ENCODE measurements around the gene DOK7. TPM values are rescaled to one million over a fixed set of nuclear protein-coding genes. Genes with fewer than 3 reads are reported as not detected.

Gene DOK7
- polyA plus RNA-seq, 1 donor (not counting 4 experiments of a cell fraction or from before 2014, with no cell fraction given): 0.13 TPM

- TF ChIP-seq EZH2 (IDR thresholded peaks at IDR 0.05; ENCODE audit: low read length) (no peak), CTCF (optimal IDR thresholded peaks at IDR 0.05 in 1 of 3, IDR thresholded peaks at IDR 0.05 in 1 of 3, conservative IDR thresholded peaks at IDR 0.05 in 1 of 3; ENCODE audit: extremely low read depth in 1 of 3, insufficient read depth in 2 of 3, low read length in 3 of 3) (no peak)
- H3K79me2 ChIP-seq (ENCODE audit: control insufficient read depth, insufficient read depth, low read length): no peaks in the 10 kb centered on the region
- no peak for DNase-seq (ENCODE audit: low read depth, low spot score)
- H3K4me1 ChIP-seq (ENCODE audit: control insufficient read depth, extremely low read depth, insufficient read depth, low read length): peaks cover 31% of the 10 kb centered on the region
- no peaks in the 10 kb centered on the region for H3K9me3 ChIP-seq (ENCODE audit: control insufficient read depth, low read depth, low read length)
- H3K36me3 ChIP-seq (ENCODE audit: control insufficient read depth in 2 of 2, extremely low read depth in 1 of 2, insufficient read depth in 2 of 2, low read length in 2 of 2): no peaks in the 10 kb centered on the region
- no peak overlapping the region for H2AFZ ChIP-seq (ENCODE audit: control insufficient read depth, low read length)
- dilution Hi-C loops (cut with MboI; ENCODE audit: extremely low pct_ligation_motif_present, low sequenced_read_pairs): no loop called here
- no peak for FAIRE-seq
- no peak overlapping the region for H3K4me3 ChIP-seq (ENCODE audit: control insufficient read depth in 2 of 3, extremely low read depth in 1 of 3, insufficient read depth in 2 of 3, low read depth in 1 of 3, low read length in 3 of 3)
- no peak overlapping the region for H3K9ac ChIP-seq (ENCODE audit: control insufficient read depth, extremely low read depth, insufficient read depth, low read length)
- H3K27ac ChIP-seq (ENCODE audit: control insufficient read depth, insufficient read depth, low read length): no peak overlapping the region
- H4K20me1 ChIP-seq (ENCODE audit: control insufficient read depth, extremely low read depth, insufficient read depth, low read length): no peaks in the 10 kb centered on the region
- H3K27me3 ChIP-seq (ENCODE audit: control insufficient read depth, extremely low read depth, insufficient read depth, low read length): no peaks in the 10 kb centered on the region
- no peaks in the 10 kb centered on the region for H3K9me1 ChIP-seq (ENCODE audit: control insufficient read depth, extremely low read depth, insufficient read depth, low read length)
- H3K4me2 ChIP-seq (ENCODE audit: control insufficient read depth, extremely low read depth, insufficient read depth, low read depth, low read length): no peak overlapping the region
Measured at GRCh38 chr4:3440979-3441500, 22.1 kb upstream of the DOK7 start.

GRCh38 chr4:3441501-3442459, 21.3 kb upstream of the DOK7 start, which contains the start of gene HGFAC:
Gene HGFAC, plus strand, starts transcription at chr4:3441968. Its CDS starts 34 bp downstream, at chr4:3442002.
- Histone ChIP-seq H3K27ac (ENCODE audit: control insufficient read depth, insufficient read depth, low read length) (no peak within 1 kb of the TSS), H3K79me2 (ENCODE audit: control insufficient read depth, insufficient read depth, low read length) (no peaks in the 10 kb centered on the region), H3K36me3 (ENCODE audit: control insufficient read depth in 2 of 2, extremely low read depth in 1 of 2, insufficient read depth in 2 of 2, low read length in 2 of 2) (no peaks in the 10 kb centered on the region), H3K4me3 (ENCODE audit: control insufficient read depth in 2 of 3, extremely low read depth in 1 of 3, insufficient read depth in 2 of 3, low read depth in 1 of 3, low read length in 3 of 3) (no peak within 1 kb of the TSS), H3K27me3 (ENCODE audit: control insufficient read depth, extremely low read depth, insufficient read depth, low read length) (no peaks in the 10 kb centered on the region), H3K4me1 (ENCODE audit: control insufficient read depth, extremely low read depth, insufficient read depth, low read length) (peaks cover 24% of the 10 kb centered on the region), H3K4me2 (ENCODE audit: control insufficient read depth, extremely low read depth, insufficient read depth, low read depth, low read length) (no peak within 1 kb of the TSS), H4K20me1 (ENCODE audit: control insufficient read depth, extremely low read depth, insufficient read depth, low read length) (no peaks in the 10 kb centered on the region), H3K9me3 (ENCODE audit: control insufficient read depth, low read depth, low read length) (no peaks in the 10 kb centered on the region), H3K9ac (ENCODE audit: control insufficient read depth, extremely low read depth, insufficient read depth, low read length) (no peak within 1 kb of the TSS), H3K9me1 (ENCODE audit: control insufficient read depth, extremely low read depth, insufficient read depth, low read length) (no peaks in the 10 kb centered on the region), H2AFZ (ENCODE audit: control insufficient read depth, low read length) (no peak within 1 kb of the TSS)
- dilution Hi-C loops (cut with MboI; ENCODE audit: extremely low pct_ligation_motif_present, low sequenced_read_pairs): no loop called here
- TF ChIP-seq EZH2 (IDR thresholded peaks at IDR 0.05; ENCODE audit: low read length) (no peak), CTCF (optimal IDR thresholded peaks at IDR 0.05 in 1 of 3, IDR thresholded peaks at IDR 0.05 in 1 of 3, conservative IDR thresholded peaks at IDR 0.05 in 1 of 3; ENCODE audit: extremely low read depth in 1 of 3, insufficient read depth in 2 of 3, low read length in 3 of 3) (no peak)
- FAIRE-seq (no peak), DNase-seq (ENCODE audit: low read depth, low spot score) (no peak)
